Peyer's patch (tissue), 4 donors: Measurements from ENCODE around the gene PROM2.

Source experiments
- CTCF ChIP-seq, 6 experiments: fragments of 450-650 bp in 4 of 6; fragments of 200-600 bp in 2 of 6; sonication (generic) in 1 of 6; IDR thresholded peaks; one replicate each; pipeline ENCODE4 v1.5.1; 2017 to 2019; ENCODE audit warnings: antibody characterized with exemption in 6 of 6, mild to moderate bottlenecking in 3 of 6, moderate library complexity in 1 of 6
- POLR2A ChIP-seq, 2 donors: fragments of 450-650 bp; IDR thresholded peaks; one replicate each; pipeline ENCODE4 v1.5.1; 2017; ENCODE audit warnings: antibody characterized with exemption in 2 of 2, mild to moderate bottlenecking in 2 of 2, moderate library complexity in 2 of 2

- TF ChIP-seq CTCF (IDR thresholded peaks at IDR 0.05) = no peak
- TF ChIP-seq POLR2A (IDR thresholded peaks at IDR 0.05) = no peak
Observed at GRCh38 chr2:95296880-95297487, 22.7 kb downstream of the PROM2 start, which contains the start of gene KCNIP3.
